HG03139 (cell line): Measurements from ENCODE around the gene COL4A3.
A peak's percentile ranks its signal among the peaks of the same experiment; 100 is the strongest.

Experiments
- ATAC-seq: cut with Tn5 transposase; IDR thresholded peaks from one replicate; pipeline ENCODE4 v1.9.1; 2021; ENCODE audit not compliant: unreplicated experiment

COL4A3 gene

GRCh38 chr2:227285741-227286236 is 121.4 kb downstream of the COL4A3 start:
- ATAC-seq = no peak

DNA sequence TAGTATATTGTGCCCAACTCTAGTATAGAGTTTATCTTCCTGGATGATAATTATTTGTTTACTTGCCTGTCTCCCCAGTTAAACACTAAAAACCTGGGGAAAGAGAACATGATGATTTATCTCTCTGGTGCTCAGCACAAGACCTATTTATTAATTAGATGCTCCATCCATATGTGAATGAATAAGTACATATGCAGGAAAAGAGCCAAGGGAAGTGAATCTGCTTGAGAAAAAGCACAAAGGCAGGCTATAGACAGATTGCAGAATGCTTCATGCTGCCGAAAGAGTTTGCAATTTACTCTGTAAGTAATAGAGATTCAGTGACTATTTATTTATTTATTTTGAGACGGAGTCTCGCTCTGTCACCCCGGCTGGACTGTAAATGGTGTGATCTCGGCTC is 123.3 kb downstream of the COL4A3 start:
- ATAC-seq = no peak

GRCh38 chr2:227292314-227292713 is 127.9 kb downstream of the COL4A3 start:
- no peak for ATAC-seq

DNA sequence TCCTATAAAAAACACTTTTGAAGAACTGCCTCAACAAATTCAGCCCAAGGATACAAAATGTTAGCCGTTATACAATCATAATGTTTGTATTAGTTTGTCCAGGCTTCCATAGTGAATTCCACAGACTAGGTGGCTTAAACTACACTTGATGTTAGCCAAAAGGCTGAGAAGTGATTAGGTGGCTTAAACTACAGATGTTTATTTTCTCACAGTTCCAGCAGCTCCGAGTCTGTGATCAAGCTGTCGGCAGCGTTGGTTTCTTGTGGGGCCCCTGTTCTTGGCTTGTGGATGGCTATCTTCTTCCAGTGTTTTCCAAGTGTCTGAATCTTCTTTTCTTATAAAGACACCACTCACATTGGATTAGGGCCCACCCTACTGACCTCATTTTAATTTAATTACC is 129.1 kb downstream of the COL4A3 start:
- no peak for ATAC-seq

GRCh38 chr2:227295806-227296205 is 131.4 kb downstream of the COL4A3 start:
- no peak for ATAC-seq

- no peak for ATAC-seq
These were observed 132.4 kb downstream of the COL4A3 start for GRCh38 chr2:227296671-227297405.

GRCh38 chr2:227301523-227301922 is 137.1 kb downstream of the COL4A3 start:
- no peak for ATAC-seq

DNA sequence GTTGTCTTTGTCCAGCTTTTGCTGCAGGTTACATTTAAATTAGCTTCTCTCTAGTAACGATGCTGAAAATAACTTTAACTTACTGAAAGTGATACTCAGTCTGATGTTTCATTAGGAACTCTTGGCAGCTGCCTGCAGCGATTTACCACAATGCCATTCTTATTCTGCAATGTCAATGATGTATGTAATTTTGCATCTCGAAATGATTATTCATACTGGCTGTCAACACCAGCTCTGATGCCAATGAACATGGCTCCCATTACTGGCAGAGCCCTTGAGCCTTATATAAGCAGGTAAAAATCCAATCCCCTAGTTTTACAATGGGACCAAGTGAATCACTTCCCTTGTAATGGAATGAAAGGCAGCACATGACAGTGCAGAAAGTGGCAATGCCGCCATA is 144.4 kb downstream of the COL4A3 start:
- no peak for ATAC-seq

- ATAC-seq = no peak
These were observed 146.3 kb downstream of the COL4A3 start for GRCh38 chr2:227310756-227311110.

GRCh38 chr2:227311861-227312506 is 147.6 kb downstream of the COL4A3 start:
- no peak for ATAC-seq

GRCh38 chr2:227312579-227312978 is 148.2 kb downstream of the COL4A3 start:
- no peak for ATAC-seq

GRCh38 chr2:227313310-227313709 is 148.9 kb downstream of the COL4A3 start:
- no peak for ATAC-seq

DNA sequence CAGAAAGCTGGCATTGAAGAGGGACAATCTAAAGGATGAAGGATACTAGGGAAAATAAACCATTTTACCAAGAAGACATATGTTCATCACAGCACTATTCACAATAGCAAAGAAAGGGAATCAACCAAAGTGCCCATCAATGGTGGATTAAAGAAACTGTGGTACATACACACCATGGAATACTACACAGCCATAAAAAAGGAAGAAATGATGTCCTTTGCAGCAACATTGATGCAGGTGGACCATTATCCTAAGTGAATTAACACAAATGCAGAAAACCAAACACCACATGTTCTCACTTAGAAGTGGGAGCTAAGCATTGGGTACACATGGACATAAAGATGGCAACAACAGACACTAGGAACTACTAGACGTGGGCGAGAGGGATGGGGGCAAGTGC is 153.4 kb downstream of the COL4A3 start:
- ATAC-seq = no peak

- no peak for ATAC-seq
These were observed 156.1 kb downstream of the COL4A3 start for GRCh38 chr2:227320305-227321094.

GRCh38 chr2:227322530-227323205 is 158.2 kb downstream of the COL4A3 start:
- ATAC-seq = no peak

- no peak for ATAC-seq
These were observed 159.4 kb downstream of the COL4A3 start for GRCh38 chr2:227323818-227324217.

DNA sequence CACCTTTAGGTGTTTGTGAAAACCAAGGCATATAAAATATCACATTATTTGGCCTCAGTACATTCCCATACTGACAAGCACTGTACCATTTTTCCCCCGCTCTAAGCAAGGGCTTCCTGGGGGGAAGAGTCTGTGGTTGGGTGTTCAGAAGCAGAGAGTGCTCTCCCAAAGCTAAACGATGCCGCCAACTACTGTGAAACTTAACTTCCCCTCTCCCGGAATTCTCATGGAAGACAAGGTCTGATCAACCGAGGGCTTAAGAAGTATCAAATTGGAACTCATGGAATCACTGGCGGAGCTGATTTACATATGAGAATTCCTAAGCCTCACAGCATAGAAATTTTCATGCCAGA is 160.2 kb downstream of the COL4A3 start:
- peak; percentile 19 for ATAC-seq

GRCh38 chr2:227324995-227325838 is 160.8 kb downstream of the COL4A3 start, which contains the start of gene MFF:
TSS of gene MFF (plus strand) at chr2:227325251. CDS start at chr2:227330666, 5,415 bp downstream.
- peak; percentile 96 for ATAC-seq

DNA sequence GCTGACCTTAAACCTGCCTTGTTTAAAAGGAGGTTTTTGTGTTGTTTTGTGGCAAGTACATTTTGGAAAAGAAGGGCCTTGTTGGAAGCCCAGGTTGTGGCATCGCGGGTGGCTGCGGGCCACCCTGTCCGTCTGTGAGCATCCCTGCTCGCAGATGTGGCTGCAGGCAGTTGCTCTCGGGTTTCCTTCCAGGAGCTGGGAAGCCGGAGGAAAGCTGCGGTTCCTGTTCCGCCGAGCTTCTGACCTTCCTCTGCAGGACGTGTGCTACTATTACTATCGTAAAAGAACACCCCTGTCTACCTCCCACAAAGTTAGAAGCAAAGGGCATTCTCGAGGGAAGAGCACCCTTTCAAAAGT is 161.4 kb downstream of the COL4A3 start:
- ATAC-seq = peak; percentile 10

DNA sequence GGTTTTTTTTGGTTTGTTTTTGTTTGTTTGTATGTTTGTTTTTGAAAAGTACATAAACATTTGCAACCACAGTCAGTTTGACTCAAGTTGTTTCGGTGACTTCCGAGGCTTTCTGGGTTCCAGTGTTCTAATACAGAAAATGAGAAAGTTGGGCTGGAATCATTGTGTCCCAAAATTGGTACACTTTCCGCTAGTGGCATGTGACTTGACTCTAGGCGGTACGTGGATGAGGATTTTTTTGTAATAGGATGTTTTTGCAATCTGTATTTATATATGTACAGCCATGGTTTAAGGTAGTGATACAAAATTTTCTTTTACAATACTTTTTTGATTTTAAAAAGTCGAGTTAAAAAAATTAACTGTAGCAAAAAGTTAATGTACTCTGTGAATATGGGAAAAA is 162.4 kb downstream of the COL4A3 start:
- ATAC-seq = no peak
